NT2/D1 (cell line): Measurements from ENCODE around the gene SLC39A10.

Source experiments
- DNase-seq: peaks from one replicate; pipeline ENCODE4 v3.0.0-alpha.2; 2011; ENCODE audit warnings: low read depth, low spot score
- H3K27me3 ChIP-seq: 2 replicates; pipeline ENCODE4 v1.6.0; 2011; ENCODE audit warnings: mild to moderate bottlenecking; ENCODE audit not compliant: insufficient read length, insufficient read depth
- H3K36me3 ChIP-seq: 2 replicates; pipeline ENCODE4 v1.6.1; 2011; ENCODE audit warnings: mild to moderate bottlenecking, low read length, mixed read lengths; ENCODE audit not compliant: insufficient read depth, insufficient read length
- H3K4me1 ChIP-seq: 2 replicates; pipeline ENCODE4 v1.5.1; 2011; ENCODE audit not compliant: insufficient read depth, insufficient read length
- H3K4me3 ChIP-seq: 2 replicates; pipeline ENCODE4 v1.5.1; 2011; ENCODE audit warnings: low read depth; ENCODE audit not compliant: insufficient read length
- H3K9ac ChIP-seq: 2 replicates; pipeline ENCODE4 v1.6.0; 2011; ENCODE audit warnings: low read depth; ENCODE audit not compliant: insufficient read length
- H3K9me3 ChIP-seq: 2 replicates; pipeline ENCODE4 v1.5.1; 2011; ENCODE audit warnings: mild to moderate bottlenecking, low read length; ENCODE audit not compliant: insufficient read depth
- SUZ12 ChIP-seq: IDR thresholded peaks from 2 replicates; pipeline ENCODE4 v1.6.1; 2011; ENCODE audit not compliant: insufficient read length, insufficient read depth; ENCODE audit errors: extremely low read depth
- YY1 ChIP-seq: IDR thresholded peaks from 2 replicates; pipeline ENCODE4 v1.6.1; 2011; ENCODE audit not compliant: insufficient read length, insufficient read depth
- ZNF274 ChIP-seq: IDR thresholded peaks from 2 replicates; pipeline ENCODE4 v1.6.1; 2011; ENCODE audit warnings: mild to moderate bottlenecking, low read depth, low read length

The SLC39A10 gene

DNA sequence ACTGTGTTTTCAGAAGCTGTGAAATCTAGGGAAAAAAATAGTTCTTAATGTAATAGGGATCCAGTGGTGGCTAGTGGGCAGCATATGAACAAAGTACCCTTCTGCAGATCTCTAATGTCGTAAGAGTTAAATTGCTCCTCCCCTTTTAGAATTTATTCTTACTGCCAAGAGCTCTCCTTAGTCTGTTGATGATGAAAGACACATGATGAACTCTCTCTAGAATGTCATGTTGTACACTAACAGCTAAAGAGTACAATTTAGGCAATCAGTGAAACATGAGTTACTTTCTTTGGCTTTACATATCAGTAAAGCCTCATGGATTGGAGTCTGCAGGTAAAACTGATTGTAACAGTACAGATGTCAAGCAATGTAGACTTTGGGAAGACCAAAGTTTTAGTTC, 84.2 kb downstream of the SLC39A10 start:
- no peak for DNase-seq

DNA sequence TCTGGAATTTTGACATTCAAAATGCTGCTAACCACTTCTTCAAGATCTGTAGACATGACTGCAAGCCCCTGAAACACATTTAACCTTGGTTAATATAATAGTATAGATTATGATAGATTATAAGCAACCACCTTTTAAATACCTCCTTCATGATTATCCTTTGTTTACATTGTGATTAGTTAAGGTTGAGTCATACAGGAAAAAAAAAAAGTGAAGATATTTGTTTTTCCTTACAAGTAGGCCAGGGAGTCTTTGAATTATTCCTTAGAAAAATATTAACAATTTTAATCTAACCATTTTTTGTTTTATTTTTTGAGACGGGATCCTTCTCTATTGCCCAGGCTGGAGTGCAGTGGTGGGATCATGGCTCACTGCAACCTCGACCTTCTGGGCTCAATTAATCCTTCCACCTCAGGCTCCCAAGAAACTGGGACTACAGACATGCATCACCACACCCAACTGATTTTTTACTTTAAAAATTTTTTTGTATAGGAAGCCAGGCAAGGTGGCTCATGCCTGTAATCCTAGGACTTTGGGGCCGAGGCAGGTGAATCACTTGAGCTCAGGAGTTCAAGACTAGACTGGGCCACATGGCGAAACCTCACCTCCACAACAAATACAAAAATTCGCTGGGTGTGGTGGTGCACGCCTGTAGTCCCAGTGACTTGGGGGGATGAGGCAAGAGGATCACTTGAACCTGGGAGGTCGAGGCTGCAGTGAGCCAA, 99.4 kb downstream of the SLC39A10 start:
- no peak for DNase-seq
- Histone ChIP-seq H3K9ac (no peak overlapping the region), H3K36me3 (no peaks in the 10 kb centered on the region), H3K27me3 (no peaks in the 10 kb centered on the region), H3K4me1 (no peaks in the 10 kb centered on the region), H3K4me3 (no peak overlapping the region), H3K9me3 (no peaks in the 10 kb centered on the region)
- TF ChIP-seq YY1: no peak
- TF ChIP-seq ZNF274: no peak
- TF ChIP-seq SUZ12: no peak

More for the DNA sequence above, 84.2 kb downstream of the SLC39A10 start:
- H3K27me3 ChIP-seq: no peaks in the 10 kb centered on the region
- TF ChIP-seq YY1 (no peak), SUZ12 (no peak), ZNF274 (no peak)
- no peak overlapping the region for H3K9ac ChIP-seq
- H3K4me1 ChIP-seq: no peaks in the 10 kb centered on the region
- peaks cover 12% of the 10 kb centered on the region; the same call in 1 of the 2 replicates for H3K9me3 ChIP-seq
- H3K4me3 ChIP-seq: no peak overlapping the region
- peaks cover 2% of the 10 kb centered on the region for H3K36me3 ChIP-seq

DNA sequence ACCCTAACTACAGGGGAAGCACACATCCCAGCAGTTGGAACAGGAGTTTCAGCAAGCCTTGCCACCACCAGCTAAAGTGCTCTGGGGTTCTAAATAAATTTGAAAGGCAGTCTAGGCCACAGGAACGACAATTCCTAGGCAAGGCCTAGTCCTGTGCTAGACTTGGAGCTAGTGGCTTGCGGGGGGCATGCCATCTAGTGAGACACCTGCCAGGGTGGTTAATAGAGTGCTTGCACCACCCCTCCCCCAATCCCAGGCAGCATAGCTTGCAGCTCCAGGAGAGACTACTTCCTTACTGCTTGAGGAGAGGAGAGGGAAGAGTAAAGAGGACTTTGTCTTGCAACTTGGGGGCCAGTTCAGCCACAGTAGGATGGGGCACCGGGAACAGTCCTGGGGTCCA, 101.8 kb downstream of the SLC39A10 start:
- Histone ChIP-seq H3K9me3 (no peaks in the 10 kb centered on the region), H3K27me3 (no peaks in the 10 kb centered on the region), H3K4me1 (no peaks in the 10 kb centered on the region), H3K36me3 (no peaks in the 10 kb centered on the region), H3K4me3 (no peak overlapping the region), H3K9ac (no peak overlapping the region)
- no peak for DNase-seq
- TF ChIP-seq YY1 (no peak), SUZ12 (no peak), ZNF274 (no peak)

DNA sequence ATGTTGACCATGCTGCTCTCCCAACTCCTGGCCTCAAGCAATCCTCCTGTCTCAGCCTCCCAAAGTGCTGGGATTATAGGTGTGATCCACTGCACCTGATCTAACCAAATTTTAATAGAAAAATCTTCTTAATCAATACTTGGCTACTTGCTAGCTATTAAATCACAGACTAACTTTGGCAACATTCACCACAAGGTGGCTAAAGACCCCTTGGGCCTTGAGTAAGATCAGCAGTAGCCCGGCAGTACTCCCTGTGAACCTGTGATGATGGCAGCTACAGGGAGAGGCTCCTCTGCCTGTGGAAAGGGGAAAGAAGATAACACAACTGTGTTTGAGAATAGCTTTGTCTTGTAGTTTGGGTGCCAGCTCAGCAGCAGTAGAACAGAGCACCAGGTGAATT, 102.9 kb downstream of the SLC39A10 start:
- H3K4me3 ChIP-seq: no peak overlapping the region
- H3K9ac ChIP-seq: no peak overlapping the region
- no peaks in the 10 kb centered on the region for H3K36me3 ChIP-seq
- TF ChIP-seq SUZ12: no peak
- no peak for TF ChIP-seq ZNF274
- no peak for TF ChIP-seq YY1
- H3K4me1 ChIP-seq: no peaks in the 10 kb centered on the region
- H3K9me3 ChIP-seq: no peaks in the 10 kb centered on the region
- DNase-seq: no peak
- H3K27me3 ChIP-seq: no peaks in the 10 kb centered on the region

DNA sequence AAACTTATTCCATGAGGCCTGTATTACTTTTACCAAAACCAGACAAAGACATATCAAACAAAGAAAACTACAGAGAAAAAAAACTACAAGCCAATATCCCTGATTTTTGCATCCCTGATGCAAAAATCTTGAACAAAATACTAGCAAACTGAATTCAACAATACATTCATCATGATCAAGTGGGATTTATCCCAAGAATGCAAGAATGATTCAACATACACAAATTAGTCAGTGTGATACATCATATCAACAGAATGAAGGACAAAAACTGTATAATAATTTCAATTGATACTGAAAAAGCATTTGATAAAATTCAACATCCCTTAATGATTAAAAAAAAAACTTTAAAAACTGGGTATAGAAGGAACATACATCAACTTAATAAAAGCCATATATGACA, 106.8 kb downstream of the SLC39A10 start:
- no peaks in the 10 kb centered on the region for H3K27me3 ChIP-seq
- H3K9me3 ChIP-seq: no peaks in the 10 kb centered on the region
- no peaks in the 10 kb centered on the region for H3K36me3 ChIP-seq
- no peak for TF ChIP-seq YY1
- no peak for TF ChIP-seq SUZ12
- no peak for TF ChIP-seq ZNF274
- no peak for DNase-seq
- H3K4me1 ChIP-seq: no peaks in the 10 kb centered on the region
- no peak overlapping the region for H3K4me3 ChIP-seq
- H3K9ac ChIP-seq: no peak overlapping the region

DNA sequence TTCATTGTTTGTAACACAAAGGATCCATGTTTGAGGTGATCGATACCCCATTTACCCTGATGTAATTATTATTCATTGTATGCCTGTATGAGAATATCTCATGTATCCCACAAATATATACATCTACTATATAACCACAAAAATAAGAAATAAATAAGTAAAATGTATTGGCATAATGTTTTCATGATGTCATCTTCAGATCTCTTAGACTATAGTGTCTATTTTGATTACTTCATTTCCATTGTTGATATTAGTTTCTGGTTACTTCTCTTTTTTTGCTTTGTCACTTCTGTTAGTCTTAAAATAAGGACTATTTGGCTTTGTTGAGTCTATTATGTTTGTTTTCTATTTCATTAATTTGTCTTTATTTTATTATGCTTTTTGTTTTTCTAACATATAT, 109.7 kb downstream of the SLC39A10 start:
- no peaks in the 10 kb centered on the region for H3K27me3 ChIP-seq
- no peaks in the 10 kb centered on the region for H3K9me3 ChIP-seq
- no peaks in the 10 kb centered on the region for H3K36me3 ChIP-seq
- no peak overlapping the region for H3K4me3 ChIP-seq
- H3K4me1 ChIP-seq: no peaks in the 10 kb centered on the region
- no peak overlapping the region for H3K9ac ChIP-seq
- TF ChIP-seq YY1 (no peak), ZNF274 (no peak), SUZ12 (no peak)
- no peak for DNase-seq

DNA sequence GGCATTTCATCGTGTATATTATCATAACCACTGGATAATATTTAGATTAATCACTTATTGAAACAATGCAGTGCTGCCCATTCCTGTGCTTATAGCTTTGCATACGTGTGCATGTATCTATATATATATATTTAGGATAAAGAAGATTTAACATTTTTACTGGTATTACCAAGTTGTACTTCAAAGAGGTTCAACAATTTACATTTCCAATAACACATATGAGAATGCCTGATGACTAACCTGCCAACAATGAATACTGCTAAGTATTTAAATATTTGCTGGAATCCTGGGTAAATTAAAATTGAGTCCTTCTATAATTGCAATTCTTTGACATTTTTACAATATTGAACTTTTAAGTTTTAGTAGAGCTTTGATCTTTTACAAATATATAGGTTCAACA, 111.4 kb downstream of the SLC39A10 start:
- H3K4me1 ChIP-seq: no peaks in the 10 kb centered on the region
- H3K36me3 ChIP-seq: no peaks in the 10 kb centered on the region
- H3K9me3 ChIP-seq: no peaks in the 10 kb centered on the region
- no peak overlapping the region for H3K9ac ChIP-seq
- no peaks in the 10 kb centered on the region for H3K27me3 ChIP-seq
- no peak for DNase-seq
- H3K4me3 ChIP-seq: no peak overlapping the region
- no peak for TF ChIP-seq SUZ12
- TF ChIP-seq YY1: no peak
- TF ChIP-seq ZNF274: no peak
